ENCODE measurements around the gene TSPOAP1.
"Not testable (repeated sequence)": the region's sequence is repeated elsewhere in the genome, so short reads cannot be mapped to it uniquely, and the experiment has no call there.

The TSPOAP1 gene

GRCh38 chr17:58341136-58341860, 12.7 kb upstream of the TSPOAP1 start:
- DNase-seq (ENCODE audit: insufficient read length, low spot score); FAIRE-seq: not testable (repeated sequence)

GRCh38 chr17:58340405-58340876, 11.8 kb upstream of the TSPOAP1 start:
- FAIRE-seq (no peak), DNase-seq (ENCODE audit: insufficient read length, low spot score) (no peak)

- DNase-seq (ENCODE audit: insufficient read length, low spot score) (no peak), FAIRE-seq (no peak)
Measured at GRCh38 chr17:58339755-58340404, 11.3 kb upstream of the TSPOAP1 start.

- DNase-seq (ENCODE audit: insufficient read length, low spot score) (peak; percentile 84), FAIRE-seq (peak; percentile 91)
Measured at GRCh38 chr17:58338841-58339754, 10.5 kb upstream of the TSPOAP1 start.

GRCh38 chr17:58338454-58338840, 9.9 kb upstream of the TSPOAP1 start:
- FAIRE-seq (no peak), DNase-seq (ENCODE audit: insufficient read length, low spot score) (no peak)

- peak; percentile 87 for DNase-seq (ENCODE audit: insufficient read length, low spot score)
- no peak for FAIRE-seq
Measured at GRCh38 chr17:58337600-58338453, 9.2 kb upstream of the TSPOAP1 start.

GRCh38 chr17:58337210-58337599, 8.6 kb upstream of the TSPOAP1 start:
- DNase-seq (ENCODE audit: insufficient read length, low spot score), result no peak
- FAIRE-seq, result no peak

- FAIRE-seq (no peak), DNase-seq (ENCODE audit: insufficient read length, low spot score) (no peak)
Measured at GRCh38 chr17:58336456-58337209, 8.0 kb upstream of the TSPOAP1 start.

- FAIRE-seq (no peak), DNase-seq (ENCODE audit: insufficient read length, low spot score) (no peak)
Measured at GRCh38 chr17:58335779-58336455, 7.3 kb upstream of the TSPOAP1 start.

- no peak for DNase-seq (ENCODE audit: insufficient read length, low spot score)
- no peak for FAIRE-seq
Measured at GRCh38 chr17:58335061-58335731, 6.6 kb upstream of the TSPOAP1 start.

- FAIRE-seq (no peak), DNase-seq (ENCODE audit: insufficient read length, low spot score) (no peak)
Measured at GRCh38 chr17:58334661-58335060, 6.1 kb upstream of the TSPOAP1 start.

GRCh38 chr17:58334256-58334655, 5.7 kb upstream of the TSPOAP1 start:
- FAIRE-seq (no peak), DNase-seq (ENCODE audit: insufficient read length, low spot score) (no peak)

- FAIRE-seq (no peak), DNase-seq (ENCODE audit: insufficient read length, low spot score) (no peak)
Measured at GRCh38 chr17:58333736-58334207, 5.2 kb upstream of the TSPOAP1 start.

- FAIRE-seq, result no peak
- no peak for DNase-seq (ENCODE audit: insufficient read length, low spot score)
Measured at GRCh38 chr17:58332778-58333735, 4.5 kb upstream of the TSPOAP1 start.

GRCh38 chr17:58331815-58332777, 3.5 kb upstream of the TSPOAP1 start:
- no peak for DNase-seq (ENCODE audit: insufficient read length, low spot score)
- no peak for FAIRE-seq
